HEK293 (cell line): ENCODE data around the gene GPT2.

Source experiments
- CTCF ChIA-PET: fragments of 350-600 bp; formaldehyde crosslinking; extraction: SDS; loops from one replicate; lab custom pipeline; 2021; ENCODE audit warnings: antibody characterized with exemption; lab: Yijun Ruan, JAX
- POLR2A ChIA-PET: fragments of 300-600 bp; formaldehyde crosslinking; extraction: SDS; loops from one replicate; lab custom pipeline; 2020; ENCODE audit warnings: antibody characterized with exemption, inconsistent platforms; lab: Yijun Ruan, JAX
- H3K27ac ChIP-seq: fragments of 200-500 bp; sonication (Bioruptor generic); 2 replicates; pipeline ENCODE4 v1.5.1; 2014; ENCODE audit warnings: low read depth, low read length, control low read depth, inconsistent platforms; ENCODE audit errors: extremely low read depth
- H3K36me3 ChIP-seq, 2 experiments: fragments of 200-500 bp in 1 of 2; sonication (Bioruptor generic) in 1 of 2; 1 replicate in 1 of 2; 2 replicates in 1 of 2; pipeline ENCODE4 v1.5.1; 2014 to 2017; ENCODE audit warnings: inconsistent platforms in 2 of 2, low read length in 2 of 2; ENCODE audit not compliant: control insufficient read depth in 2 of 2, insufficient read depth in 1 of 2
- H3K4me1 ChIP-seq: fragments of 200-500 bp; sonication (Bioruptor generic); 2 replicates; pipeline ENCODE4 v1.5.1; 2014; ENCODE audit warnings: mild to moderate bottlenecking, low read length, inconsistent platforms; ENCODE audit not compliant: control insufficient read depth, insufficient read depth
- H3K4me3 ChIP-seq: 2 replicates; pipeline ENCODE4 v1.5.1; 2011; ENCODE audit warnings: low read depth, mild to moderate bottlenecking, control low read depth, low read length, moderate library complexity
- H3K9me3 ChIP-seq: fragments of 200-500 bp; sonication (Bioruptor generic); 2 replicates; pipeline ENCODE4 v1.5.1; 2014; ENCODE audit warnings: low read depth, low read length, inconsistent platforms; ENCODE audit not compliant: control insufficient read depth, insufficient read depth
- GLI4 ChIP-seq: fragments of 450-650 bp; formaldehyde crosslinking; IDR thresholded peaks from 2 replicates; pipeline ENCODE4 v1.5.1; 2016; ENCODE audit warnings: missing biosample characterization, missing genetic modification characterization
- HOXC10 ChIP-seq: sonication (generic); formaldehyde crosslinking; IDR thresholded peaks from 2 replicates; pipeline ENCODE4 v1.8.1; 2023; ENCODE audit warnings: mild to moderate bottlenecking, missing genetic modification reagents
- KLF10 ChIP-seq: fragments of 450-650 bp; IDR thresholded peaks from 2 replicates; pipeline ENCODE4 v1.5.1; 2018; ENCODE audit warnings: missing biosample characterization, mild to moderate bottlenecking, missing genetic modification characterization
- KLF9 ChIP-seq: fragments of 450-650 bp; formaldehyde crosslinking; IDR thresholded peaks from 2 replicates; pipeline ENCODE4 v1.5.1; 2016; ENCODE audit warnings: missing biosample characterization, missing genetic modification characterization, low read depth
- OSR2 ChIP-seq: fragments of 450-650 bp; formaldehyde crosslinking; IDR thresholded peaks from 2 replicates; pipeline ENCODE4 v1.5.1; 2016; ENCODE audit warnings: missing biosample characterization, missing genetic modification characterization
- REPIN1 ChIP-seq: fragments of 450-650 bp; formaldehyde crosslinking; IDR thresholded peaks from 2 replicates; pipeline ENCODE4 v1.5.1; 2017; ENCODE audit warnings: missing biosample characterization, missing genetic modification characterization, low read depth
- SETDB1 ChIP-seq: IDR thresholded peaks from one replicate; pipeline ENCODE4 v1.6.1; 2017; ENCODE audit warnings: mild to moderate bottlenecking, low read length, moderate library complexity, mixed read lengths; ENCODE audit not compliant: insufficient read length
- SP2 ChIP-seq: fragments of 450-650 bp; formaldehyde crosslinking; IDR thresholded peaks from 2 replicates; pipeline ENCODE4 v1.5.1; 2016; ENCODE audit warnings: missing biosample characterization, missing genetic modification characterization
- ZFP3 ChIP-seq: fragments of 450-650 bp; formaldehyde crosslinking; IDR thresholded peaks from 2 replicates; pipeline ENCODE4 v1.5.1; 2016; ENCODE audit warnings: low read depth, missing biosample characterization, missing genetic modification characterization
- ZIC2 ChIP-seq: fragments of 450-650 bp; formaldehyde crosslinking; IDR thresholded peaks from 2 replicates; pipeline ENCODE4 v1.5.1; 2016; ENCODE audit warnings: missing biosample characterization, missing genetic modification characterization
- ZNF114 ChIP-seq: fragments of 450-650 bp; formaldehyde crosslinking; IDR thresholded peaks from 2 replicates; pipeline ENCODE4 v1.5.0; 2017; ENCODE audit warnings: missing biosample characterization, missing genetic modification characterization
- ZNF266 ChIP-seq: fragments of 450-650 bp; formaldehyde crosslinking; IDR thresholded peaks from 2 replicates; pipeline ENCODE4 v1.5.1; 2016; ENCODE audit warnings: missing biosample characterization, missing genetic modification characterization, low read depth
- ZNF302 ChIP-seq: fragments of 450-650 bp; formaldehyde crosslinking; IDR thresholded peaks from 2 replicates; pipeline ENCODE4 v1.5.1; 2016; ENCODE audit warnings: missing biosample characterization, missing genetic modification characterization, low read depth
- ZNF529 ChIP-seq: fragments of 450-650 bp; formaldehyde crosslinking; IDR thresholded peaks from 2 replicates; pipeline ENCODE4 v1.5.1; 2017; ENCODE audit warnings: missing genetic modification characterization, missing biosample characterization; ENCODE audit not compliant: insufficient replicate concordance
- ZNF555 ChIP-seq: fragments of 450-650 bp; formaldehyde crosslinking; conservative IDR thresholded peaks from 2 replicates; pipeline ENCODE4 v1.5.1; 2017; ENCODE audit warnings: missing biosample characterization, mild to moderate bottlenecking, missing genetic modification characterization, inconsistent platforms
- ZNF561 ChIP-seq: fragments of 450-650 bp; IDR thresholded peaks from 2 replicates; pipeline ENCODE4 v1.5.1; 2018; ENCODE audit warnings: missing biosample characterization, missing genetic modification characterization, borderline replicate concordance
- ZNF596 ChIP-seq: fragments of 450-650 bp; IDR thresholded peaks from 2 replicates; pipeline ENCODE4 v1.5.0; 2018; ENCODE audit warnings: missing biosample characterization, mild to moderate bottlenecking, missing genetic modification characterization, moderate library complexity
- ZNF626 ChIP-seq: fragments of 450-650 bp; sonication (Bioruptor Pico); formaldehyde crosslinking; IDR thresholded peaks from 2 replicates; pipeline ENCODE4 v1.5.1; 2018; ENCODE audit warnings: missing biosample characterization, missing genetic modification characterization, inconsistent platforms
- ZNF707 ChIP-seq: fragments of 450-650 bp; formaldehyde crosslinking; IDR thresholded peaks from 2 replicates; pipeline ENCODE4 v1.5.1; 2016; ENCODE audit warnings: missing biosample characterization, missing genetic modification characterization
- ZNF791 ChIP-seq: fragments of 450-650 bp; formaldehyde crosslinking; IDR thresholded peaks from 2 replicates; pipeline ENCODE4 v1.5.1; 2016; ENCODE audit warnings: missing biosample characterization, missing genetic modification characterization

The GPT2 gene

DNA sequence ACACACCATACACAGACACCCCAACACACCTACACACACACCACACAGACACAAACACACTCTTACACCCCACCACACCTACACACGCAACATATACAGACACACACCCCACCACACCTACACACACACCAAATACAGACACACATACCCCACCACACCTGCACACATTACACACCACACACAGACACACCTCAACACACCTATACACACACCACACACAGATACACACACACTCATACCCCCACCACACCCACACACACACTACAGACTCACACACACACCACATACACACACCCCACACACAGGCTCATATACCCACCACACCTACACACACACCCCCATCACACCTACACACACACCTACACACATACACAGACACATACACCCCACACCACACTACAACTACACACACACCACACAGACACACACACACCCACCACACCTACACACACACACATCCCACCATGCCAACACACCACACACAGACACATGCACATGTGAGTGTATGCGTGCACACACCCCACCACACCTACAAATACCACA lies 31.4 kb downstream of the GPT2 start (continued):
- TF ChIP-seq ZNF114 (tag by site-specific recombination) (peak; percentile 85; the same call in 1 of the 2 replicates), HOXC10 (CRISPR knock-in tag) (no peak), OSR2 (tag by site-specific recombination) (no peak), ZNF626 (tag by site-specific recombination) (no peak)
- TF ChIP-seq, all 188 proteins: peak for 9

DNA sequence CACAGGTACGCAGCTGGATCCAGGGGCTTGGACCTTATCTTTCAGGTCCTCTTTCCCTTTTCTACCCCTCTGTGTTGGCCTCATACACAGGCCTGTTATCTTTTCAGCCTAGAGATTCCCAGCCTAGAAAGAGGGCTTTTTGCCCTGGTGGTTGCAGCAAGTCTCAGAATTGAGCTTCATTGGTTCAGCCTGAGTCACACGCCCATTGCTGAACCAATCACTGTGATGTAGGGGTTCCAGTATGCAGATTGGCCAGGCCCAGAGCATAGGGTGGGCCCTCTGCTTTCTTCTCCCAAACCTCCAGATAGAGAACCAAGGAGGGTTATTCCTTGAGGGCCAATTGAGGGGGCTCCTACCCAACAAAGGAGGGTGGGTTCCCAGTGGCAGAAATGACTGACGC lies 32.8 kb downstream of the GPT2 start:
- Histone ChIP-seq H3K4me1 (no peaks in the 10 kb centered on the region), H3K4me3 (no peak overlapping the region), H3K9me3 (no peaks in the 10 kb centered on the region), H3K36me3 (peaks cover 11 to 70% of the 10 kb centered on the region in 2 experiments; a peak in 2 of 3 replicates), H3K27ac (no peak overlapping the region)
- TF ChIP-seq ZNF302 (tag by site-specific recombination) = no peak
- peak; percentile 32; the same call in 1 of the 2 replicates for TF ChIP-seq SP2 (tag by site-specific recombination)
- TF ChIP-seq KLF10 (tag by site-specific recombination) = peak; percentile 66
- TF ChIP-seq GLI4 (tag by site-specific recombination) = no peak
- TF ChIP-seq ZNF529 (tag by site-specific recombination) = no peak
- ChIA-PET POLR2A (no interaction called here), CTCF (interaction anchor here (0.7 to 1.2 kb wide), 7 partner anchors 13 to 244 kb away, joined by 3 to 6 read pairs (median 3); no protein-coding TSS in a partner anchor)

- Histone ChIP-seq H3K36me3 (peaks cover 11 to 70% of the 10 kb centered on the region in 2 experiments; a peak in 2 of 3 replicates), H3K27ac (no peak overlapping the region)
- POLR2A ChIA-PET = no interaction called here
Observed at GRCh38 chr16:46918400-46918799, 34.2 kb downstream of the GPT2 start.

GRCh38 chr16:46918905-46919792 lies 35.0 kb downstream of the GPT2 start:
- Histone ChIP-seq H3K9me3 (no peaks in the 10 kb centered on the region), H3K27ac (no peak overlapping the region), H3K4me3 (no peak overlapping the region), H3K4me1 (no peaks in the 10 kb centered on the region), H3K36me3 (peaks cover 11 to 72% of the 10 kb centered on the region in 2 experiments; a peak in 2 of 3 replicates)
- ChIA-PET CTCF (interaction anchor here (0.6 to 0.7 kb wide), 2 partner anchors 11 to 43 kb away, joined by 3 to 4 read pairs; no protein-coding TSS in a partner anchor), POLR2A (no interaction called here)
- TF ChIP-seq ZNF266 = no peak
- TF ChIP-seq KLF9 (tag by site-specific recombination) = peak; percentile 52; the same call in 1 of the 2 replicates

More at GRCh38 chr16:46918400-46918799, 34.2 kb downstream of the GPT2 start:
- no peak for TF ChIP-seq ZFP3 (tag by site-specific recombination)
- TF ChIP-seq ZNF707 (tag by site-specific recombination) = no peak
- no peak for TF ChIP-seq ZNF596
- TF ChIP-seq SETDB1 = no peak
- no peak for TF ChIP-seq ZNF791 (tag by site-specific recombination)
- no peak for TF ChIP-seq ZNF561 (tag by site-specific recombination)
- no peak for TF ChIP-seq ZNF555 (tag by site-specific recombination)
- no peak for TF ChIP-seq REPIN1 (tag by site-specific recombination)
- TF ChIP-seq ZIC2 (tag by site-specific recombination) = no peak
- CTCF ChIA-PET = interaction anchor here (0.6 to 0.7 kb wide), 2 partner anchors 12 to 105 kb away, joined by 3 to 4 read pairs; no protein-coding TSS in a partner anchor
- no peaks in the 10 kb centered on the region for H3K4me1 ChIP-seq
- no peaks in the 10 kb centered on the region for H3K9me3 ChIP-seq
- no peak overlapping the region for H3K4me3 ChIP-seq
